GM18867 (cell line): ENCODE measurements around the gene SEMA3F.
"Not testable (repeated sequence)": the region's sequence is repeated elsewhere in the genome, so short reads cannot be mapped to it uniquely, and the experiment has no call there.

Source experiments
- ATAC-seq: cut with Tn5 transposase; IDR thresholded peaks from one replicate; pipeline ENCODE4 v1.9.1; 2021; ENCODE audit warnings: mild to moderate bottlenecking, moderate library complexity; ENCODE audit not compliant: unreplicated experiment

Gene SEMA3F

GRCh38 chr3:50227390-50228183, 72.5 kb downstream of the SEMA3F start:
- peak; percentile 84 for ATAC-seq

GRCh38 chr3:50228184-50228763, 73.2 kb downstream of the SEMA3F start:
- not testable (repeated sequence) for ATAC-seq

GRCh38 chr3:50229490-50229889, 74.4 kb downstream of the SEMA3F start:
- no peak for ATAC-seq

- no peak for ATAC-seq
Observed at GRCh38 chr3:50230104-50230793, 75.1 kb downstream of the SEMA3F start.

GRCh38 chr3:50230794-50231125, 75.6 kb downstream of the SEMA3F start:
- ATAC-seq = no peak

- no peak for ATAC-seq
Observed at GRCh38 chr3:50231581-50231980, 76.5 kb downstream of the SEMA3F start.

- no peak for ATAC-seq
Observed at GRCh38 chr3:50232303-50232702, 77.2 kb downstream of the SEMA3F start.

GRCh38 chr3:50233176-50233575, 78.1 kb downstream of the SEMA3F start:
- ATAC-seq = no peak

GRCh38 chr3:50235716-50236483, 80.8 kb downstream of the SEMA3F start, which contains the start of gene GNAI2:
Gene GNAI2 (plus strand): TSS chr3:50236204. CDS start chr3:50236336, 132 bp downstream.
- peak; percentile 88 for ATAC-seq

- ATAC-seq = no peak
Observed at GRCh38 chr3:50236484-50237132, 81.5 kb downstream of the SEMA3F start.

GRCh38 chr3:50237133-50237651, 82.1 kb downstream of the SEMA3F start:
- ATAC-seq = no peak

GRCh38 chr3:50237754-50238548, 82.8 kb downstream of the SEMA3F start:
- peak; percentile 36 for ATAC-seq

GRCh38 chr3:50238549-50239026, 83.5 kb downstream of the SEMA3F start:
- no peak for ATAC-seq
